Lung (tissue), 16 donors: ENCODE results near the gene RXRA. TPM values are rescaled to one million over a fixed set of nuclear protein-coding genes. Genes with fewer than 3 reads are reported as not detected.

Experiments used
- ATAC-seq: fragments of 200-7000 bp; cut with Tn5 transposase; one replicate; pipeline ENCODE4 v1.9.1; 2020; ENCODE audit warnings: moderate number of reproducible peaks; ENCODE audit not compliant: insufficient read depth, low FRiP score
- DNase-seq, 3 donors: peaks; one replicate each; pipeline ENCODE4 v3.0.0-alpha.2; 2013 to 2017
- H3K27ac ChIP-seq, 2 donors: one replicate each; pipeline ENCODE4 v1.5.1; 2013; ENCODE audit warnings: mild to moderate bottlenecking in 2 of 2, moderate library complexity in 2 of 2, control low read depth in 1 of 2, inconsistent platforms in 1 of 2, low read depth in 1 of 2, low read length in 1 of 2
- H3K27me3 ChIP-seq, 3 donors: one replicate each; pipeline ENCODE4 v1.5.1; 2013; ENCODE audit warnings: low read length in 2 of 3; ENCODE audit not compliant: control insufficient read depth in 3 of 3, insufficient read depth in 3 of 3
- H3K36me3 ChIP-seq, 4 donors: one replicate each; pipeline ENCODE4 v1.5.1; 2013; ENCODE audit warnings: low read length in 4 of 4, mild to moderate bottlenecking in 1 of 4, moderate library complexity in 1 of 4; ENCODE audit not compliant: control insufficient read depth in 4 of 4, insufficient read depth in 4 of 4
- H3K4me1 ChIP-seq, 5 donors: one replicate each; pipeline ENCODE4 v1.5.1; 2013; ENCODE audit warnings: low read length in 5 of 5, mild to moderate bottlenecking in 2 of 5, moderate library complexity in 1 of 5; ENCODE audit not compliant: control insufficient read depth in 5 of 5, insufficient read depth in 5 of 5
- H3K4me3 ChIP-seq: one replicate; pipeline ENCODE4 v1.5.1; 2013; ENCODE audit warnings: mild to moderate bottlenecking, control low read depth, moderate library complexity
- H3K9ac ChIP-seq, 2 donors: one replicate each; pipeline ENCODE4 v1.5.1; 2013; ENCODE audit warnings: low read length in 2 of 2, control low read depth in 1 of 2; ENCODE audit not compliant: insufficient read depth in 1 of 2
- H3K9me3 ChIP-seq, 4 donors: one replicate each; pipeline ENCODE4 v1.5.1; 2013; ENCODE audit warnings: low read length in 3 of 4, mild to moderate bottlenecking in 1 of 4, moderate library complexity in 1 of 4; ENCODE audit not compliant: control insufficient read depth in 4 of 4, insufficient read depth in 3 of 4
- WGBS, 2 donors: extraction: QIAGEN DNeasy Blood & Tissue Kit; methylation state at CpG; one replicate each; pipeline ENCODE4 v1.1.7; 2013; 5-methylcytosine and 5-hydroxymethylcytosine counted together
- long read RNA-seq, 5 donors: transcript quantifications; one replicate each; lab custom pipeline, GENCODE V29; 2026
- polyA plus RNA-seq, 2 donors: library from polyadenylated mRNA; stranded (reverse); fragments of 200-250 nt; gene quantifications; one replicate each; pipeline ENCODE4 v1.2.1, GENCODE V29; 2013
- total RNA-seq, 2 donors: library from RNA; depleted of rRNA in 1 of 2; stranded (reverse); fragments of >200 nt in 1 of 2; gene quantifications; one replicate each; pipeline ENCODE4 v1.2.1, GENCODE V29; 2014 to 2021
- TF ChIP-seq, protein P1 (sequence below): IDR thresholded peaks from 2 replicates; pipeline ENCODE4 v1.5.1; 2012; ENCODE audit warnings: mild to moderate bottlenecking; ENCODE audit errors: control extremely low read depth, extremely low read depth
- donor health status: control.
- donor health status: control.
- donor health status: Bipolar disorder and iron deficiency.
- donor health status: healthy.
- donor health status: DM: yes; HTN: yes; CAD: no.

Gene RXRA
- total RNA-seq (10 to 100 TPM; 24.2 to 85.2 TPM), polyA plus RNA-seq (10 to 100 TPM; 45.5 to 58.9 TPM)
- long read RNA-seq, donor 1, transcript RXRA-202 (10 exons, 1,846 nt) = major isoform, 6 of 24 reads
- long read RNA-seq, donor 1, partial matches to known transcripts = 18 of 24 reads
- long read RNA-seq, donor 1, other reads (novel, unspliced or antisense) = 0 of 24 reads
- long read RNA-seq, donor 2, partial matches to known transcripts = 0 of 3 reads
- long read RNA-seq, donor 2, other reads (novel, unspliced or antisense) = 0 of 3 reads
- long read RNA-seq, donor 3, partial matches to known transcripts = 25 of 27 reads
- long read RNA-seq, donor 3, other reads (novel, unspliced or antisense) = 0 of 27 reads
- long read RNA-seq, donor 4, partial matches to known transcripts = 0 of 1 reads
- long read RNA-seq, donor 4, other reads (novel, unspliced or antisense) = 0 of 1 reads
- long read RNA-seq, donor 5, transcript RXRA-202 (10 exons, 1,846 nt) = major isoform, 10 of 24 reads
- long read RNA-seq, donor 5, partial matches to known transcripts = 14 of 24 reads
- long read RNA-seq, donor 5, other reads (novel, unspliced or antisense) = 0 of 24 reads

- peak within 1 kb of the TSS; percentile 96 for H3K27ac ChIP-seq
- TF ChIP-seq, protein P1, sequence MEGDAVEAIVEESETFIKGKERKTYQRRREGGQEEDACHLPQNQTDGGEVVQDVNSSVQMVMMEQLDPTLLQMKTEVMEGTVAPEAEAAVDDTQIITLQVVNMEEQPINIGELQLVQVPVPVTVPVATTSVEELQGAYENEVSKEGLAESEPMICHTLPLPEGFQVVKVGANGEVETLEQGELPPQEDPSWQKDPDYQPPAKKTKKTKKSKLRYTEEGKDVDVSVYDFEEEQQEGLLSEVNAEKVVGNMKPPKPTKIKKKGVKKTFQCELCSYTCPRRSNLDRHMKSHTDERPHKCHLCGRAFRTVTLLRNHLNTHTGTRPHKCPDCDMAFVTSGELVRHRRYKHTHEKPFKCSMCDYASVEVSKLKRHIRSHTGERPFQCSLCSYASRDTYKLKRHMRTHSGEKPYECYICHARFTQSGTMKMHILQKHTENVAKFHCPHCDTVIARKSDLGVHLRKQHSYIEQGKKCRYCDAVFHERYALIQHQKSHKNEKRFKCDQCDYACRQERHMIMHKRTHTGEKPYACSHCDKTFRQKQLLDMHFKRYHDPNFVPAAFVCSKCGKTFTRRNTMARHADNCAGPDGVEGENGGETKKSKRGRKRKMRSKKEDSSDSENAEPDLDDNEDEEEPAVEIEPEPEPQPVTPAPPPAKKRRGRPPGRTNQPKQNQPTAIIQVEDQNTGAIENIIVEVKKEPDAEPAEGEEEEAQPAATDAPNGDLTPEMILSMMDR = no peak
- DNase-seq = peak; percentile 92 to 95 (median 94)
- H3K27me3 ChIP-seq = no peaks in the 10 kb centered on the region
- peak within 1 kb of the TSS; percentile 77 to 82 for H3K9ac ChIP-seq
- ATAC-seq = peak; percentile 70
- peaks cover 7 to 65% (median 32%) of the 10 kb centered on the region in 5 donors for H3K4me1 ChIP-seq
- H3K4me3 ChIP-seq = peak within 1 kb of the TSS; percentile 64
- H3K36me3 ChIP-seq = no peaks in the 10 kb centered on the region
- WGBS, 2 donors = 0 to 1% methylated on average over 55 to 156 of the region's 156 CpGs
- no peaks in the 10 kb centered on the region for H3K9me3 ChIP-seq
These were observed at the start of gene RXRA for GRCh38 chr9:134325813-134326723. Gene RXRA (plus strand): TSS chr9:134326455. CDS start chr9:134326632, 177 bp downstream.

DNA sequence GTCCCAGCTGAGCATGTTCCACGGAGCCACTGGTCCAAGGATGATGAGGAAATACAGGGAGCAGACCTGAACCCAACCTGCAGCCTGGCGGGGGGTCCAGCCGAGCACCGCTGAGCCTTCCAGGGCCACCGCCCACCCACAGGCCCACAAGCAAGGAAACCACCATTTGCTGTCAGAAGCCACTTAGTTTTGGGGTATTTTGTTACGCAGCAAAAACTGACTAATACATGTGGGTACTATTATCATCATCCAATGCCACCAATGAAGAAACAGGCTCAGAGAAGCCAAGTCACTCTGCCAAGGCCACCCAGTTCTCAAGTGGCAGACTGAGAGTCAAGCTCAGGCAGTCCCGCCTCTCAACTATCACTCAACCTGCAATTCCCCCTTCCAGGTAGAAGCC lies 48.0 kb upstream of the RXRA start:
- WGBS, 2 donors = 97 to 99% methylated on average over 7 of the region's 7 CpGs
- no peak for DNase-seq
- Histone ChIP-seq H3K27me3 (peaks cover 0 to 3% (median 0%) of the 10 kb centered on the region in 3 donors), H3K36me3 (no peaks in the 10 kb centered on the region), H3K9me3 (peaks cover 0 to 6% (median 0%) of the 10 kb centered on the region in 4 donors), H3K9ac (no peak overlapping the region), H3K4me1 (peaks cover 0 to 18% (median 3%) of the 10 kb centered on the region in 5 donors), H3K27ac (no peak overlapping the region), H3K4me3 (no peak overlapping the region)
- TF ChIP-seq, protein P1 = no peak
- no peak for ATAC-seq

GRCh38 chr9:134278974-134279640 lies 47.1 kb upstream of the RXRA start:
- Histone ChIP-seq H3K36me3 (no peaks in the 10 kb centered on the region), H3K9ac (no peak overlapping the region), H3K4me3 (no peak overlapping the region), H3K27me3 (peaks cover 0 to 3% (median 0%) of the 10 kb centered on the region in 3 donors), H3K27ac (no peak overlapping the region), H3K9me3 (peaks cover 0 to 6% (median 0%) of the 10 kb centered on the region in 4 donors), H3K4me1 (peaks cover 2 to 22% (median 6%) of the 10 kb centered on the region in 5 donors)
- 87 to 90% methylated on average over 8 of the region's 8 CpGs for WGBS, 2 donors
- TF ChIP-seq, protein P1 = no peak
- DNase-seq = no peak
- no peak for ATAC-seq
